Liver (tissue), 3 donors: ENCODE data around the gene MSH3.

Experiments
- MAX ChIP-seq: IDR thresholded peaks from 2 replicates; pipeline ENCODE4 v1.6.1; 2016; ENCODE audit warnings: antibody characterized with exemption
- RAD21 ChIP-seq, 2 donors: IDR thresholded peaks; 2 replicates each; pipeline ENCODE4 v1.6.1; 2016; ENCODE audit warnings: antibody characterized with exemption in 2 of 2, mild to moderate bottlenecking in 2 of 2
- TAF1 ChIP-seq: conservative IDR thresholded peaks from 2 replicates; pipeline ENCODE4 v1.6.1; 2016; ENCODE audit warnings: antibody characterized with exemption, mild to moderate bottlenecking
- YY1 ChIP-seq: IDR thresholded peaks from 2 replicates; pipeline ENCODE4 v1.6.1; 2016; ENCODE audit warnings: antibody characterized with exemption, mild to moderate bottlenecking
- TF ChIP-seq, protein P1 (sequence below): fragments of 150-350 bp; IDR thresholded peaks from 2 replicates; pipeline ENCODE4 v1.5.1; 2017; ENCODE audit warnings: improper control_type of control experiment, low read depth, low read length; ENCODE audit not compliant: missing input control
- TF ChIP-seq, protein P2 (sequence below): IDR thresholded peaks from 2 replicates; pipeline ENCODE4 v1.6.1; 2016; ENCODE audit warnings: antibody characterized with exemption
- donor health status: healthy.
- donor health status: healthy.

DNA sequence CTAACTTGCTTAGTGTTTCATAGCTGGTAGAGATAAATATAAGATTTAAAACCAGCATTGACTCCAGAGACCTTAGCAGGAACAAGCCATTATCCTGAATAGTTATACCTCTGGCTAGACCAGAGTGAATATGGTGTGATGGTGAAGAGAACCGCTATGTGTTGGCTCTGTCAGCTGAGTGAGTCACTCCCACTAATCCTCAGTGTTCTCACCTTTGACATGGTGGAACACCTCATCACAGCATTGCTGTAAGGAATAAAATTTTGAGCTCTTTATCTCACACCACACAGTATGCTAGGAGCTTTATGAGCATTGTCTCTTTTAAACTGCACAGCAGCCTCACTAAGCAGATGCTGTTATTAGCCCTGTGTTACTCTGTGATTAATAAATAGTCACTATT is 91.0 kb downstream of the MSH3 start:
- TF ChIP-seq, protein P1, sequence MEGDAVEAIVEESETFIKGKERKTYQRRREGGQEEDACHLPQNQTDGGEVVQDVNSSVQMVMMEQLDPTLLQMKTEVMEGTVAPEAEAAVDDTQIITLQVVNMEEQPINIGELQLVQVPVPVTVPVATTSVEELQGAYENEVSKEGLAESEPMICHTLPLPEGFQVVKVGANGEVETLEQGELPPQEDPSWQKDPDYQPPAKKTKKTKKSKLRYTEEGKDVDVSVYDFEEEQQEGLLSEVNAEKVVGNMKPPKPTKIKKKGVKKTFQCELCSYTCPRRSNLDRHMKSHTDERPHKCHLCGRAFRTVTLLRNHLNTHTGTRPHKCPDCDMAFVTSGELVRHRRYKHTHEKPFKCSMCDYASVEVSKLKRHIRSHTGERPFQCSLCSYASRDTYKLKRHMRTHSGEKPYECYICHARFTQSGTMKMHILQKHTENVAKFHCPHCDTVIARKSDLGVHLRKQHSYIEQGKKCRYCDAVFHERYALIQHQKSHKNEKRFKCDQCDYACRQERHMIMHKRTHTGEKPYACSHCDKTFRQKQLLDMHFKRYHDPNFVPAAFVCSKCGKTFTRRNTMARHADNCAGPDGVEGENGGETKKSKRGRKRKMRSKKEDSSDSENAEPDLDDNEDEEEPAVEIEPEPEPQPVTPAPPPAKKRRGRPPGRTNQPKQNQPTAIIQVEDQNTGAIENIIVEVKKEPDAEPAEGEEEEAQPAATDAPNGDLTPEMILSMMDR = no peak
- TF ChIP-seq YY1 = no peak
- TF ChIP-seq MAX = no peak
- TF ChIP-seq RAD21 (IDR thresholded peaks at IDR 0.05) = no peak
- TF ChIP-seq, protein P2, sequence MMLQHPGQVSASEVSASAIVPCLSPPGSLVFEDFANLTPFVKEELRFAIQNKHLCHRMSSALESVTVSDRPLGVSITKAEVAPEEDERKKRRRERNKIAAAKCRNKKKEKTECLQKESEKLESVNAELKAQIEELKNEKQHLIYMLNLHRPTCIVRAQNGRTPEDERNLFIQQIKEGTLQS = no peak
- no peak for TF ChIP-seq TAF1
